Measurements from ENCODE around the gene PSME3IP1. TPM values are rescaled to one million over a fixed set of nuclear protein-coding genes. Genes with fewer than 3 reads are reported as not detected.
A peak's percentile ranks its signal among the peaks of the same experiment; 100 is the strongest.

The PSME3IP1 gene
- total RNA-seq, 1 donor from 2014 or later: 62.9 TPM

- no peak for FAIRE-seq
These were observed 1.3 kb upstream of the PSME3IP1 start for GRCh38 chr16:57186872-57187854.

GRCh38 chr16:57185446-57185944 lies 344 bp downstream of the PSME3IP1 start:
- Histone ChIP-seq H3K36me3 (ENCODE audit: control insufficient read depth, insufficient read depth, low read length) (peaks cover 1% of the 10 kb centered on the region), H3K27me3 (ENCODE audit: control insufficient read depth, insufficient read depth, low read length) (no peaks in the 10 kb centered on the region), H3K4me3 (ENCODE audit: low read depth, low read length) (peak overlapping the region; percentile 62)
- DNase-seq (ENCODE audit: low read depth) (peak; percentile 72), FAIRE-seq (no peak)
- TF ChIP-seq CTCF (IDR thresholded peaks at IDR 0.05; ENCODE audit: insufficient read depth, low read length, severe bottlenecking): no peak

More at GRCh38 chr16:57186872-57187854, 1.3 kb upstream of the PSME3IP1 start:
- Histone ChIP-seq H3K4me3 (ENCODE audit: low read depth, low read length) (peak overlapping the region; percentile 62), H3K36me3 (ENCODE audit: control insufficient read depth, insufficient read depth, low read length) (peaks cover 1% of the 10 kb centered on the region), H3K27me3 (ENCODE audit: control insufficient read depth, insufficient read depth, low read length) (no peaks in the 10 kb centered on the region)
- TF ChIP-seq CTCF (IDR thresholded peaks at IDR 0.05; ENCODE audit: insufficient read depth, low read length, severe bottlenecking): no peak
- DNase-seq (ENCODE audit: low read depth): peak; percentile 38

GRCh38 chr16:57184887-57185445 lies 873 bp downstream of the PSME3IP1 start:
- Histone ChIP-seq H3K36me3 (ENCODE audit: control insufficient read depth, insufficient read depth, low read length) (peaks cover 1% of the 10 kb centered on the region), H3K4me3 (ENCODE audit: low read depth, low read length) (peak overlapping the region; percentile 62), H3K27me3 (ENCODE audit: control insufficient read depth, insufficient read depth, low read length) (no peaks in the 10 kb centered on the region)
- FAIRE-seq: no peak
- TF ChIP-seq CTCF (IDR thresholded peaks at IDR 0.05; ENCODE audit: insufficient read depth, low read length, severe bottlenecking): no peak
- no peak for DNase-seq (ENCODE audit: low read depth)

- DNase-seq (ENCODE audit: low read depth) (no peak), FAIRE-seq (no peak)
- TF ChIP-seq CTCF (IDR thresholded peaks at IDR 0.05; ENCODE audit: insufficient read depth, low read length, severe bottlenecking): no peak
- Histone ChIP-seq H3K27me3 (ENCODE audit: control insufficient read depth, insufficient read depth, low read length) (no peaks in the 10 kb centered on the region), H3K4me3 (ENCODE audit: low read depth, low read length) (no peak overlapping the region), H3K36me3 (ENCODE audit: control insufficient read depth, insufficient read depth, low read length) (no peaks in the 10 kb centered on the region)
These were observed 1.7 kb downstream of the PSME3IP1 start for GRCh38 chr16:57184113-57184512.

GRCh38 chr16:57179215-57179828 lies 6.5 kb downstream of the PSME3IP1 start:
- FAIRE-seq: no peak
- no peak for TF ChIP-seq CTCF (IDR thresholded peaks at IDR 0.05; ENCODE audit: insufficient read depth, low read length, severe bottlenecking)
- Histone ChIP-seq H3K27me3 (ENCODE audit: control insufficient read depth, insufficient read depth, low read length) (no peaks in the 10 kb centered on the region), H3K4me3 (ENCODE audit: low read depth, low read length) (no peak overlapping the region), H3K36me3 (ENCODE audit: control insufficient read depth, insufficient read depth, low read length) (peaks cover 1% of the 10 kb centered on the region)
- DNase-seq (ENCODE audit: low read depth): no peak

Measured in bronchial epithelial cell (primary cell).